Fibroblast of upper back skin (primary cell): ENCODE data around the gene GTF2A2.
"Not testable (repeated sequence)": the region's sequence is repeated elsewhere in the genome, so short reads cannot be mapped to it uniquely, and the experiment has no call there.

Experiments
- DNase-seq: peaks from one replicate; pipeline ENCODE4 v3.0.0-alpha.2; 2013

Gene GTF2A2

GRCh38 chr15:59668556-59668955, 11.2 kb upstream of the GTF2A2 start:
- DNase-seq, result no peak

GRCh38 chr15:59662260-59662659, 4.9 kb upstream of the GTF2A2 start:
- DNase-seq, result peak; percentile 57

- DNase-seq, result no peak
Measured at GRCh38 chr15:59659366-59659765, 2.1 kb upstream of the GTF2A2 start.

GRCh38 chr15:59657635-59658125, 365 bp upstream of the GTF2A2 start:
- no peak for DNase-seq

- DNase-seq, result no peak
Measured at GRCh38 chr15:59654046-59654445, 3.3 kb downstream of the GTF2A2 start.

- no peak for DNase-seq
Measured at GRCh38 chr15:59649603-59650002, 7.7 kb downstream of the GTF2A2 start.

- no peak for DNase-seq
Measured at GRCh38 chr15:59647085-59647484, 10.2 kb downstream of the GTF2A2 start.

- DNase-seq, result no peak
Measured at GRCh38 chr15:59646277-59646676, 11.0 kb downstream of the GTF2A2 start.

- DNase-seq, result not testable (repeated sequence)
Measured at GRCh38 chr15:59645812-59646211, 11.5 kb downstream of the GTF2A2 start.

- DNase-seq, result no peak
Measured at GRCh38 chr15:59644756-59645155, 12.6 kb downstream of the GTF2A2 start.

GRCh38 chr15:59642351-59642750, 15.0 kb downstream of the GTF2A2 start:
- no peak for DNase-seq

GRCh38 chr15:59637507-59637906, 19.8 kb downstream of the GTF2A2 start:
- DNase-seq, result not testable (repeated sequence)

GRCh38 chr15:59636184-59636583, 21.1 kb downstream of the GTF2A2 start:
- DNase-seq, result no peak

- no peak for DNase-seq
Measured at GRCh38 chr15:59632714-59633113, 24.6 kb downstream of the GTF2A2 start.

GRCh38 chr15:59622289-59622688, 35.0 kb downstream of the GTF2A2 start:
- DNase-seq, result peak; percentile 41

GRCh38 chr15:59618406-59618805, 38.9 kb downstream of the GTF2A2 start:
- no peak for DNase-seq

- no peak for DNase-seq
Measured at GRCh38 chr15:59616379-59616778, 40.9 kb downstream of the GTF2A2 start.

- no peak for DNase-seq
Measured at GRCh38 chr15:59615661-59616060, 41.7 kb downstream of the GTF2A2 start.

- no peak for DNase-seq
Measured at GRCh38 chr15:59614153-59614552, 43.2 kb downstream of the GTF2A2 start.

GRCh38 chr15:59611276-59612260, 45.7 kb downstream of the GTF2A2 start, which contains the start of gene GCNT3:
TSS of gene GCNT3 (plus strand) at chr15:59611783. CDS start at chr15:59618239, 6,456 bp downstream.
- DNase-seq, result no peak

GRCh38 chr15:59609730-59610712, 47.3 kb downstream of the GTF2A2 start:
- DNase-seq, result no peak

- DNase-seq, result no peak
Measured at GRCh38 chr15:59605994-59606393, 51.3 kb downstream of the GTF2A2 start.

GRCh38 chr15:59598461-59598860, 58.9 kb downstream of the GTF2A2 start:
- DNase-seq, result no peak
